GM12892 (cell line): ENCODE data around the gene THBS2.

Experiments used
- POLR2A ChIP-seq: IDR thresholded peaks from 2 replicates; pipeline ENCODE4 v1.6.1; 2011; ENCODE audit warnings: low read depth, low read length, control low read depth
- POLR2AphosphoS5 ChIP-seq: IDR thresholded peaks from 2 replicates; pipeline ENCODE4 v1.6.1; 2011; ENCODE audit warnings: low read depth, low read length, control low read depth
- TAF1 ChIP-seq: IDR thresholded peaks from 2 replicates; pipeline ENCODE4 v1.6.1; 2011; ENCODE audit warnings: low read depth, mild to moderate bottlenecking, control low read depth, low read length, borderline replicate concordance

- TF ChIP-seq POLR2AphosphoS5 (no peak), POLR2A (no peak), TAF1 (no peak)
Measured at GRCh38 chr6:169282043-169282442, 28.4 kb upstream of the THBS2 start.
